RWPE1 (cell line): ENCODE measurements around the gene ISX.
"Not testable (repeated sequence)": the region's sequence is repeated elsewhere in the genome, so short reads cannot be mapped to it uniquely, and the experiment has no call there.

ENCODE experiments used
- CTCF ChIA-PET: fragments of 350-600 bp; sonication (Branson Sonifier 250); formaldehyde crosslinking; extraction: SDS; loops from one replicate; lab custom pipeline; 2021; lab: Yijun Ruan, JAX
- POLR2A ChIA-PET: fragments of 400-600 bp; formaldehyde crosslinking; extraction: SDS; loops from one replicate; lab custom pipeline; 2020; ENCODE audit warnings: antibody characterized with exemption; ENCODE audit not compliant: low non-redundant PET; lab: Yijun Ruan, JAX
- DNase-seq: peaks from one replicate; pipeline ENCODE4 v3.0.0; 2012; ENCODE audit warnings: low spot score
- H3K27ac ChIP-seq: fragments of 450-650 bp; 2 replicates; pipeline ENCODE4 v1.5.1; 2017
- CTCF ChIP-seq: fragments of 450-650 bp; conservative IDR thresholded peaks from 2 replicates; pipeline ENCODE4 v1.5.1; 2017; ENCODE audit warnings: low read depth, mild to moderate bottlenecking

ISX gene

GRCh38 chr22:35023692-35024363 lies 42.1 kb upstream of the ISX start:
- TF ChIP-seq CTCF: peak; percentile 80
- H3K27ac ChIP-seq: no peak overlapping the region
- ChIA-PET CTCF (interaction anchor here (0.7 to 1.0 kb wide), 2 partner anchors 1004 to 1722 kb away, joined by 3 to 4 read pairs; no protein-coding TSS in a partner anchor), POLR2A (no interaction called here)
- peak; percentile 16 for DNase-seq

- no peak for DNase-seq
- H3K27ac ChIP-seq: no peak overlapping the region
- ChIA-PET POLR2A (no interaction called here), CTCF (interaction anchor here (0.6 to 1.0 kb wide), 4 partner anchors 56 to 1722 kb away, joined by 3 to 4 read pairs (median 3); no protein-coding TSS in a partner anchor)
- TF ChIP-seq CTCF: peak; percentile 51; the same call in 1 of the 2 replicates
Measured at GRCh38 chr22:35024364-35024692, 41.6 kb upstream of the ISX start.

GRCh38 chr22:35030112-35030511 lies 35.8 kb upstream of the ISX start:
- DNase-seq, POLR2A ChIA-PET, H3K27ac ChIP-seq: not testable (repeated sequence)
- CTCF ChIA-PET: interaction anchor here (0.6 kb wide), 1 partner anchor 714 kb away, joined by 4 read pairs; no protein-coding TSS in a partner anchor

GRCh38 chr22:35032571-35032970 lies 33.4 kb upstream of the ISX start:
- TF ChIP-seq CTCF: no peak
- CTCF ChIA-PET: no interaction called here
- no peak overlapping the region for H3K27ac ChIP-seq
- DNase-seq: no peak
- POLR2A ChIA-PET: no interaction called here

- CTCF ChIA-PET: no interaction called here
- no peak for TF ChIP-seq CTCF
- DNase-seq: no peak
- POLR2A ChIA-PET: no interaction called here
- no peak overlapping the region for H3K27ac ChIP-seq
Measured at GRCh38 chr22:35033635-35034296, 32.2 kb upstream of the ISX start.

- ChIA-PET POLR2A (no interaction called here), CTCF (no interaction called here)
Measured at GRCh38 chr22:35034963-35035362, 31.0 kb upstream of the ISX start.

More at GRCh38 chr22:35034963-35035362, 31.0 kb upstream of the ISX start:
- no peak overlapping the region for H3K27ac ChIP-seq
- DNase-seq: no peak
- no peak for TF ChIP-seq CTCF
